Loucy (cell line): Measurements from ENCODE around the gene APBB2.

Experiments
- H2AFZ ChIP-seq: fragments of 200-600 bp; sonication (generic); 2 replicates; pipeline ENCODE4 v1.6.0; 2016; ENCODE audit warnings: antibody characterized with exemption, mild to moderate bottlenecking, low read length, moderate library complexity
- H3F3A ChIP-seq: fragments of 200-600 bp; 2 replicates; pipeline ENCODE4 v1.6.0; 2016; ENCODE audit warnings: antibody characterized with exemption, low read depth, mild to moderate bottlenecking
- H3K27me3 ChIP-seq: fragments of 200-600 bp; sonication (generic); 2 replicates; pipeline ENCODE4 v1.6.1; 2014; ENCODE audit warnings: low read length, mild to moderate bottlenecking; ENCODE audit not compliant: insufficient read depth, poor library complexity, severe bottlenecking
- H3K36me3 ChIP-seq: fragments of 200-600 bp; sonication (generic); 2 replicates; pipeline ENCODE4 v1.6.1; 2016; ENCODE audit warnings: low read length; ENCODE audit not compliant: insufficient read depth
- H3K4me1 ChIP-seq: fragments of 200-600 bp; sonication (generic); 2 replicates; pipeline ENCODE4 v1.5.1; 2014; ENCODE audit warnings: low read length, mild to moderate bottlenecking; ENCODE audit not compliant: insufficient read depth, poor library complexity, severe bottlenecking
- H3K4me2 ChIP-seq: fragments of 200-600 bp; sonication (generic); 2 replicates; pipeline ENCODE4 v1.6.0; 2014; ENCODE audit warnings: antibody characterized with exemption, low read length, low read depth, mild to moderate bottlenecking; ENCODE audit not compliant: poor library complexity, severe bottlenecking
- H3K4me3 ChIP-seq: fragments of 200-600 bp; sonication (generic); 2 replicates; pipeline ENCODE4 v1.5.1; 2014; ENCODE audit warnings: low read length, mild to moderate bottlenecking, mixed read lengths; ENCODE audit not compliant: poor library complexity, severe bottlenecking
- H3K79me2 ChIP-seq: fragments of 200-600 bp; sonication (generic); 2 replicates; pipeline ENCODE4 v1.6.1; 2014; ENCODE audit warnings: low read length; ENCODE audit not compliant: insufficient read depth
- H3K9ac ChIP-seq: fragments of 200-600 bp; sonication (generic); 2 replicates; pipeline ENCODE4 v1.6.0; 2014; ENCODE audit warnings: mild to moderate bottlenecking, low read depth, low read length, moderate library complexity; ENCODE audit not compliant: poor library complexity, severe bottlenecking
- H3K9me2 ChIP-seq: fragments of 200-600 bp; sonication (generic); replicated peaks from 2 replicates; pipeline ENCODE4 v1.6.1; 2016; ENCODE audit warnings: low read depth, low read length, mixed read lengths
- H3K9me3 ChIP-seq: fragments of 200-600 bp; sonication (generic); 2 replicates; pipeline ENCODE4 v1.6.1; 2014; ENCODE audit warnings: mild to moderate bottlenecking, antibody characterized with exemption, low read length, low read depth; ENCODE audit not compliant: insufficient read depth
- H4K20me1 ChIP-seq: fragments of 200-600 bp; sonication (generic); 2 replicates; pipeline ENCODE4 v1.6.0; 2014; ENCODE audit warnings: antibody characterized with exemption, low read length, mild to moderate bottlenecking; ENCODE audit not compliant: insufficient read depth, poor library complexity, severe bottlenecking
- EZH2phosphoT487 ChIP-seq: fragments of 200-600 bp; IDR thresholded peaks from 2 replicates; pipeline ENCODE4 v1.6.1; 2018; ENCODE audit warnings: antibody characterized with exemption, mild to moderate bottlenecking, moderate library complexity, borderline replicate concordance
- TF ChIP-seq, protein P1 (sequence below): fragments of 200-600 bp; sonication (generic); conservative IDR thresholded peaks from 2 replicates; pipeline ENCODE4 v1.5.1; 2014; ENCODE audit warnings: mild to moderate bottlenecking, antibody characterized with exemption, low read length

APBB2 gene

DNA sequence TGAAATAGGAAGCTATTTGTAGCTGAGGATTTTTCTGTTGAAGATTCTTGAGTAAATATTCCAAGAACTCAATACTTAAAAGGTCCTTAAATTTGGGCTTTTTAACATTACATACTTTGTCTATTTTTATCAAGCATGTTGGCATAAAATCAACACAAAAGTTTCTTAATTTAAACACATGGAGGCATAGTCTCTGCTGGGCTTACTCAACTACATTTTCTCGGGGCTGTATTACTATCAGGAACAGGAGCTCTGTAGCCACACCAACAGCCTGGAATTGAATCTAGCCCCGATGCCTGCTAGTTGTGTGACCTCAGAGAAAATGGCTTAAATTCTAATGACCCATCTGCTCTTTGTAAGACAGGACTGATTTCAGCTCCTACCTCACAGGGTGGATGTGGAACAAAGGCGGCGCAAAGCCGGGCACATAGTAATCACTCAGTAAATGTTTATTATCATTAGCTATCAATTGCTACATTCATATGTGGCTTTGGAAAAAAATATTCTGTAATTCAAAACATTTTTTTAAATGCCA lies 257.6 kb downstream of the APBB2 start:
- no peak overlapping the region for H3K4me3 ChIP-seq
- no peak overlapping the region for H3K4me2 ChIP-seq
- H3F3A ChIP-seq, result no peaks in the 10 kb centered on the region
- no peak overlapping the region for H2AFZ ChIP-seq
- H3K9me2 ChIP-seq, result no peaks in the 10 kb centered on the region
- no peaks in the 10 kb centered on the region for H3K79me2 ChIP-seq
- no peaks in the 10 kb centered on the region for H3K27me3 ChIP-seq
- H3K9ac ChIP-seq, result no peak overlapping the region
- no peaks in the 10 kb centered on the region for H4K20me1 ChIP-seq
- no peaks in the 10 kb centered on the region for H3K4me1 ChIP-seq
- TF ChIP-seq, protein P1, sequence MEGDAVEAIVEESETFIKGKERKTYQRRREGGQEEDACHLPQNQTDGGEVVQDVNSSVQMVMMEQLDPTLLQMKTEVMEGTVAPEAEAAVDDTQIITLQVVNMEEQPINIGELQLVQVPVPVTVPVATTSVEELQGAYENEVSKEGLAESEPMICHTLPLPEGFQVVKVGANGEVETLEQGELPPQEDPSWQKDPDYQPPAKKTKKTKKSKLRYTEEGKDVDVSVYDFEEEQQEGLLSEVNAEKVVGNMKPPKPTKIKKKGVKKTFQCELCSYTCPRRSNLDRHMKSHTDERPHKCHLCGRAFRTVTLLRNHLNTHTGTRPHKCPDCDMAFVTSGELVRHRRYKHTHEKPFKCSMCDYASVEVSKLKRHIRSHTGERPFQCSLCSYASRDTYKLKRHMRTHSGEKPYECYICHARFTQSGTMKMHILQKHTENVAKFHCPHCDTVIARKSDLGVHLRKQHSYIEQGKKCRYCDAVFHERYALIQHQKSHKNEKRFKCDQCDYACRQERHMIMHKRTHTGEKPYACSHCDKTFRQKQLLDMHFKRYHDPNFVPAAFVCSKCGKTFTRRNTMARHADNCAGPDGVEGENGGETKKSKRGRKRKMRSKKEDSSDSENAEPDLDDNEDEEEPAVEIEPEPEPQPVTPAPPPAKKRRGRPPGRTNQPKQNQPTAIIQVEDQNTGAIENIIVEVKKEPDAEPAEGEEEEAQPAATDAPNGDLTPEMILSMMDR, result no peak
- no peak for TF ChIP-seq EZH2phosphoT487
- H3K36me3 ChIP-seq, result no peaks in the 10 kb centered on the region
- H3K9me3 ChIP-seq, result no peaks in the 10 kb centered on the region

DNA sequence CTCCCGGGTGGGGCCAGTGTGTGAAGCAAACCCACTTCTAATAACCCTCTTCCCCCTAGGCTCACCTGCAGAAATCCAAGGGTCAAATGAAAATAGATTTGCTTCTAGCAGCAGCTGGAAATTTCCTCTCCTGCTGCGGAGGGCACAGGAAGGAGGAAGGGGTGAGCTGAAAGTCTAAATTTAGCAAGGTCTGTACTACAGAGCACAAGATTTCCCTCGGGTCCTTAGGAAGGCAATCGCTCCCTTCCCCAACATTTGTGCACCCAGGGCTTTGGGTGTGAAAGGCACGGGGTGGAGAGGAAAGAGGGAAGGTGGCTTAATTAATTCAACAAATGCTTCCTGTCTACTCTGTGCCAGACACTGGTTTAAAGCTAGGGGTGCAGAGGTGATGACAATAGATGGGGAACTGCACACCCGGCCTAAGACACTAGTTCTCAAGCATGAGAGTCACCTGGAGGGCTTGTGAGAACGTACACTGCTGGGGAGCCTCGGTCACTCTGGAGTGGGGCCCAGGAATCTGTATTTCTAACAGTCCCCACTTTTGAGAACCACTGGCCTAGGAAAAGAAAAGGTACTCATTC lies 260.2 kb downstream of the APBB2 start:
- Histone ChIP-seq H3F3A (no peaks in the 10 kb centered on the region), H3K27me3 (no peaks in the 10 kb centered on the region), H4K20me1 (no peaks in the 10 kb centered on the region), H3K9me3 (no peaks in the 10 kb centered on the region), H3K4me3 (no peak overlapping the region), H3K4me2 (no peak overlapping the region), H3K9me2 (no peaks in the 10 kb centered on the region), H2AFZ (no peak overlapping the region), H3K36me3 (no peaks in the 10 kb centered on the region), H3K9ac (no peak overlapping the region), H3K79me2 (no peaks in the 10 kb centered on the region), H3K4me1 (no peaks in the 10 kb centered on the region)
- no peak for TF ChIP-seq EZH2phosphoT487
- TF ChIP-seq, protein P1, result no peak

DNA sequence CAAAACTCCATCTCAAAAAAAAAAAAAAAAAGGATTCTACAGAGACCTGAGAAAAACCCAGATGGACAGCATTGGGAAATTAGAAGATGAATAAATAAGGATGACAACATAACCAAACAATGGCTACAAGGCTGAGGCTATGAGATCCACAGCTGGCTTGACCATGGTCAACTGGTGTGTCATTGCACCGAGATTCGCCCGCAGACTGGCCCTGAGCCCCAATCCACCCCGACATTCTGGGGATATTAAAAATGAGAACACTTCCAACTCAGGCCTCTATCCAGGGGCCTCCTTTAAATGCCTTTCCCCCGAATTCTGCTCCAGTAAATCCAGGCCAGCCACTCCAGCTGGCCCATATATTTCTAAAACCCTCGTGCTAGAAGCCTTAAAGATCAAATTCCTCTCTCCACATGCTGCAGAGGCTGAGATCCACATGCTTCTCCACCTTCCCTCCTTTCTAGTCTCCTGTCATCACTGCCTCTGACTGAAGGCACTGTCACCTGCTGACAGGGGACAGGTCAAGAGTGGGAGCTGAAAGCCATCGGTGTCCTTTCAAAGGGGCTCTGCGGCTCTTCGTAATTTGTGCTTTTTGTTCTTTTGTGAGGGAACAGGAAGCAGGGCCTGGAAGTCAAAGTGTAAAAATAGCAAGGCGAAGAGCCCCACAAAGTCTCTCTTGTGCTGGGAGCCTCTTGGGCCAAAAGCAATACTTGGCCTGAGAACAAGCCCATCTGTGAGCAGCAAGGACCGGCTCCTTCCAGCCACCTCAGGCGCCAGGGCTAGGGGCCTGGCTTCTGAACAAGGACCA lies 260.9 kb downstream of the APBB2 start:
- Histone ChIP-seq H3K27me3 (no peaks in the 10 kb centered on the region), H2AFZ (no peak overlapping the region), H3F3A (no peaks in the 10 kb centered on the region), H3K9me2 (no peaks in the 10 kb centered on the region), H3K4me1 (no peaks in the 10 kb centered on the region), H3K4me2 (no peak overlapping the region), H3K9ac (no peak overlapping the region), H3K4me3 (no peak overlapping the region), H4K20me1 (no peaks in the 10 kb centered on the region), H3K36me3 (no peaks in the 10 kb centered on the region), H3K79me2 (no peaks in the 10 kb centered on the region), H3K9me3 (no peaks in the 10 kb centered on the region)
- no peak for TF ChIP-seq EZH2phosphoT487
- TF ChIP-seq, protein P1, result no peak
